GM19193 (cell line): ENCODE results near the gene HINFP.

Source experiments
- POLR2A ChIP-seq: IDR thresholded peaks from 4 replicates; pipeline ENCODE4 v1.6.1; 2011; ENCODE audit not compliant: insufficient read depth, insufficient read length; ENCODE audit errors: extremely low read depth

The HINFP gene, protein sequence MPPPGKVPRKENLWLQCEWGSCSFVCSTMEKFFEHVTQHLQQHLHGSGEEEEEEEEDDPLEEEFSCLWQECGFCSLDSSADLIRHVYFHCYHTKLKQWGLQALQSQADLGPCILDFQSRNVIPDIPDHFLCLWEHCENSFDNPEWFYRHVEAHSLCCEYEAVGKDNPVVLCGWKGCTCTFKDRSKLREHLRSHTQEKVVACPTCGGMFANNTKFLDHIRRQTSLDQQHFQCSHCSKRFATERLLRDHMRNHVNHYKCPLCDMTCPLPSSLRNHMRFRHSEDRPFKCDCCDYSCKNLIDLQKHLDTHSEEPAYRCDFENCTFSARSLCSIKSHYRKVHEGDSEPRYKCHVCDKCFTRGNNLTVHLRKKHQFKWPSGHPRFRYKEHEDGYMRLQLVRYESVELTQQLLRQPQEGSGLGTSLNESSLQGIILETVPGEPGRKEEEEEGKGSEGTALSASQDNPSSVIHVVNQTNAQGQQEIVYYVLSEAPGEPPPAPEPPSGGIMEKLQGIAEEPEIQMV

DNA sequence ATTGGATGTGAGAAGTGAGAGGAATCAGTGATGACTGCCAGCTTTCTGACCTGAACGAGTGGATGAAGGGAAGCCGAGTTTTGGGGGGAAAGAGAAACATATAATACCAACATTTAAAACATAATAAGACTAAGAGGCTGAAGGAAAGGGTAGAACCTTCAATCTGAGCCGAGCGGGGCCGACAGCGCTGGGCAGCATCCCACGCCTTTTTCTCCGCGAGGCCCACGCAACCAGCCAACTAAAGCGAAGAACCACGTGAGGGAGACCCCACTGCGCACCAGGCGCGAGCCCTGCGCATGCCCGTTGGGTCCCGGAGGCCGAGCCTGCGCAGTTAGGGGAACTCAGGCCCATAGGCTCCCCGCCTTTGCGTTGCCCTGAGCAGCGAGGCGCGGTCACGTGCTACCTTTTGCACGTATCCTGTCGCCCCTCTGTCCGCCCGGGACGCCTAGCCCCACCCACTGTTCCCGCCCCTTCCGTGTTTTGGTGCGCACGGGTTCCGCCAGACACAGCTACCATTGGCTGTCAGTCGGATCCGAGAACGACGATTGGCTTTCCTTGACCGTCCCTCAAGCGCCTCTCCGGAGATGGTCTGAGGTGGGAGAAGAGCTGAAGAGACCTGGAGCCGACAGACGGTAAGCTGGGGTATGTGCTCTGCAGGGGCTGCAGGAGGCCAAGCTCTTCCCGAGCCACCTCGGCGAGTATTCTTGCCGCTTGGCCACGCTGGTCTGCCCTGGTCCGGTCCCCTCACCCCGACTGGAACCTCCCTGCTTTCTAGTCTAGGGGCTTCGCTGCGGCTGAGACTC, at the start of gene HINFP:
HINFP (plus strand) TSS at position 573 of the 803 bp plus-strand sequence. CDS start 5,365 bp downstream, outside the sequence.
- TF ChIP-seq POLR2A = peak; percentile 75

DNA sequence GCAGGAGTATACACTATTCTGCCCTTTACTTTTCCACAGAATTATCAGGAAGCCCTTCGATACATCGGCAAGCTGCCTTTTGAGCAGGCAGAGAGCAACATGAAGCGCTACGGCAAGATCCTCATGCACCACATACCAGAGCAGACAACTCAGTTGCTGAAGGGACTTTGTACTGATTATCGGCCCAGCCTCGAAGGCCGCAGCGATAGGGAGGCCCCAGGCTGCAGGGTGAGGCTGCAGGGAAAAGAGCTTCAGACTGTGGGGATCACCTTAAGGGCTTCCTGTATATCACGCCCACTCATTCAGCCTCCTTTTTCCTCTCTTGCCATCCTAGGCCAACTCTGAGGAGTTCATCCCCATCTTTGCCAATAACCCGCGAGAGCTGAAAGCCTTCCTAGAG, 43.5 kb upstream of the HINFP start:
- TF ChIP-seq POLR2A = no peak

DNA sequence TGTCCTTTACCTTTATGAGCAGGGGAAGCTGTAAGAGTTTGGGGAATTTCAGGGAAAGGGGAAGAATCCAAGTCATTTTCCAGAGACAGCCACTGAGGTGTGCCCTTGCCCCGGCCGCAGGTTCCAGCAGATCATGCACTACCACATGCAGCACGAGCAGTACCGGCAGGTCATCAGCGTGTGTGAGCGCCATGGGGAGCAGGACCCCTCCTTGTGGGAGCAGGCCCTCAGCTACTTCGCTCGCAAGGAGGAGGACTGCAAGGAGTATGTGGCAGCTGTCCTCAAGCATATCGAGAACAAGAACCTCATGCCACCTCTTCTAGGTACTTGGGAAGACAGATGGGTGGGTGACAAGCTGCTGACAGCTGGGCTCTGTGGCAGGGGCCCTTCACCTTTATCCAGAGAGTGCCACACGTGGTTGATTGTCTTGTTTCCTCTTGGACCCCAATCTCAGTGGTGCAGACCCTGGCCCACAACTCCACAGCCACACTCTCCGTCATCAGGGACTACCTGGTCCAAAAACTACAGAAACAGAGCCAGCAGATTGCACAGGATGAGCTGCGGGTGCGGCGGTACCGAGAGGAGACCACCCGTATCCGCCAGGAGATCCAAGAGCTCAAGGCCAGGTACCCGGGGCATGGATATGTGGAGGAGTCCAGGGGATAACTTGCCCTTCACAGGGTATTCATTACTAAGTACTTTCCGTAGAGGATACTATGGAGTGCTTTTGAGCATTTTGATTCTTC, 42.5 kb upstream of the HINFP start:
- TF ChIP-seq POLR2A = no peak

- no peak for TF ChIP-seq POLR2A
These were observed 39.6 kb upstream of the HINFP start for GRCh38 chr11:119081682-119082260.

GRCh38 chr11:119084663-119085436, 36.5 kb upstream of the HINFP start, which contains the start of gene HMBS:
TSS of gene HMBS (plus strand) at chr11:119084881. CDS start at chr11:119085034, 153 bp downstream.
- TF ChIP-seq POLR2A = peak; percentile 92

GRCh38 chr11:119085437-119085847, 35.9 kb upstream of the HINFP start:
- no peak for TF ChIP-seq POLR2A

DNA sequence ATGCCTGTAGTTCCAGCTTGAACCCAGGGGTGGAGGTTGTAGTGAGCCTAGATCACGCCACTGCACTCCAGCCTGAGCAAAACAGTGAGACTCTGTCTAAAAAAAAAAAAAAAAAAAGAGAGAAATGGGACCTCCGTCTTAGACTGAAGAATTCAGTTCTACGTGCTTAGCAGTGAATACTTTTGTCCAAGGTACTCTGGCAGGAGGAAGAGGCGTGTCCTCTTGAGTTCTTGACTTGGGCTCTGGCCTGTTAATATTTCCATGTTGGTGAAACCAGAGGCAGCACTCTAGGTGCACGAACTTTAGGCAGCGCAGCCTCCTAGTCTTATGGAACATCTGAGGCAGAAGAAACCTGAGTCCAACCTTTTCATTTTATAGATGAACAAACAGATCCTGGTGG, 34.3 kb upstream of the HINFP start:
- no peak for TF ChIP-seq POLR2A

GRCh38 chr11:119087747-119088241, 33.6 kb upstream of the HINFP start:
- TF ChIP-seq POLR2A = no peak

GRCh38 chr11:119088406-119088805, 33.0 kb upstream of the HINFP start:
- TF ChIP-seq POLR2A = no peak

- TF ChIP-seq POLR2A = no peak
These were observed 32.1 kb upstream of the HINFP start for GRCh38 chr11:119089319-119089718.

DNA sequence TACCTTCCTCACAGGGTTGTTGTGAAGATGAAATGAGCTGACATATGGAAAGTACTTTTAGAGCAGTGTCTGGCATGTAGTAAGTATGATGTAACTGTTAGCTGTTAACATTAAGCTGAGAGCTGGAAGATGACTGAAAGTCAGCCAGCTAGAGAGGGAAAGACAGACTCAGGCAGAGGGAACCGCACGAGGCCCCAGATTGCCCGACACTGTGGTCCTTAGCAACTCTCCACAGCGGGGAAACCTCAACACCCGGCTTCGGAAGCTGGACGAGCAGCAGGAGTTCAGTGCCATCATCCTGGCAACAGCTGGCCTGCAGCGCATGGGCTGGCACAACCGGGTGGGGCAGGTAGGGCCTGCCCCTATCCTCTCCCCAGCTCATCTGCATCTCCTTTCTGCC, 30.2 kb upstream of the HINFP start:
- TF ChIP-seq POLR2A = no peak

GRCh38 chr11:119091966-119092879, 29.2 kb upstream of the HINFP start:
- peak; percentile 24 for TF ChIP-seq POLR2A

- peak; percentile 45 for TF ChIP-seq POLR2A
These were observed 28.2 kb upstream of the HINFP start for GRCh38 chr11:119092880-119093842.
